Measurements from ENCODE around the gene PIAS3. TPM values are rescaled to one million over a fixed set of nuclear protein-coding genes. Genes with fewer than 3 reads are reported as not detected.
"Not testable (repeated sequence)": the region's sequence is repeated elsewhere in the genome, so short reads cannot be mapped to it uniquely, and the experiment has no call there.

The PIAS3 gene
- total RNA-seq, 1 donor from 2014 or later, result 70.4 TPM

- DNase-seq (ENCODE audit: low spot score), result peak; percentile 90
Observed at GRCh38 chr1:145823565-145824498, 35.0 kb downstream of the PIAS3 start, which contains the start of the genes POLR3C and RNF115. Gene POLR3C, plus strand, starts transcription at chr1:145824200. Its CDS starts 1,577 bp downstream, at chr1:145825777. Gene RNF115, minus strand, starts transcription at chr1:145824095. Its CDS starts 222 bp downstream, at chr1:145823873.

- DNase-seq (ENCODE audit: low spot score), result not testable (repeated sequence)
Observed at GRCh38 chr1:145822779-145823331, 36.0 kb downstream of the PIAS3 start.

GRCh38 chr1:145818095-145818494 lies 40.8 kb downstream of the PIAS3 start:
- DNase-seq (ENCODE audit: low spot score), result not testable (repeated sequence)

- DNase-seq (ENCODE audit: low spot score), result not testable (repeated sequence)
Observed at GRCh38 chr1:145812977-145813810, 45.7 kb downstream of the PIAS3 start.

- DNase-seq (ENCODE audit: low spot score), result no peak
Observed at GRCh38 chr1:145806844-145807243, 52.0 kb downstream of the PIAS3 start.

GRCh38 chr1:145806408-145806807 lies 52.5 kb downstream of the PIAS3 start:
- DNase-seq (ENCODE audit: low spot score), result no peak

- DNase-seq (ENCODE audit: low spot score), result no peak
Observed at GRCh38 chr1:145805057-145805456, 53.8 kb downstream of the PIAS3 start.

- DNase-seq (ENCODE audit: low spot score), result no peak
Observed at GRCh38 chr1:145804235-145805045, 54.4 kb downstream of the PIAS3 start.

GRCh38 chr1:145799806-145800205 lies 59.1 kb downstream of the PIAS3 start:
- DNase-seq (ENCODE audit: low spot score), result no peak

Other genes starting within 250 kb of the PIAS3 start
- 0.23 TPM for gene PDZK1, start 151.7 kb downstream of the PIAS3 start, total RNA-seq
- gene CD160, start 139.6 kb downstream of the PIAS3 start, total RNA-seq, result not detected
- gene RNF115, start 35.0 kb downstream of the PIAS3 start, total RNA-seq, result 28.3 TPM
- 38.1 TPM for gene POLR3C, start 34.9 kb downstream of the PIAS3 start, total RNA-seq
- 6.7 TPM for gene NUDT17, start 13.5 kb downstream of the PIAS3 start, total RNA-seq
- gene ANKRD35, start 26.8 kb upstream of the PIAS3 start, total RNA-seq, result 4.2 TPM
- 19.2 TPM for gene ITGA10, start 51.0 kb upstream of the PIAS3 start, total RNA-seq
- 44.2 TPM for gene PEX11B, start 59.6 kb upstream of the PIAS3 start, total RNA-seq
- gene RBM8A, start 68.4 kb upstream of the PIAS3 start, total RNA-seq, result 141 TPM
- gene LIX1L, start 98.9 kb upstream of the PIAS3 start, total RNA-seq, result 24.7 TPM
- 0.47 TPM for gene ANKRD34A, start 105.5 kb upstream of the PIAS3 start, total RNA-seq
- 21.0 TPM for gene POLR3GL, start 105.6 kb upstream of the PIAS3 start, total RNA-seq
- 744 TPM for gene TXNIP, start 137.5 kb upstream of the PIAS3 start, total RNA-seq
- gene HJV, start 162.7 kb upstream of the PIAS3 start, total RNA-seq, result not detected

All from ureter (tissue), 1 donor.